ENCODE measurements around the gene RAD51B. TPM values are rescaled to one million over a fixed set of nuclear protein-coding genes. Genes with fewer than 3 reads are reported as not detected.
"Not testable (repeated sequence)": the region's sequence is repeated elsewhere in the genome, so short reads cannot be mapped to it uniquely, and the experiment has no call there.

The RAD51B gene
- total and polyA plus RNA-seq, 8 donors: 10.8 to 18.3 (median 14.1) TPM

GRCh38 chr14:68696721-68697495 lies 877.3 kb downstream of the RAD51B start:
- Histone ChIP-seq H3K36me3 (no peaks in the 10 kb centered on the region), H3K4me1 (peaks cover 0 to 31% of the 10 kb centered on the region in 2 donors), H3K4me3 (no peak overlapping the region), H3K9me3 (no peaks in the 10 kb centered on the region), H3K27ac (no peak overlapping the region), H3K27me3 (no peaks in the 10 kb centered on the region)
- intact Hi-C loops (cut with DNase I): no loop called here
- DNase-seq: no peak
- ATAC-seq: no peak
- no peak for TF ChIP-seq CTCF (IDR thresholded peaks at IDR 0.05)

GRCh38 chr14:68698773-68699172 lies 879.2 kb downstream of the RAD51B start:
- H3K4me3 ChIP-seq; intact Hi-C loops (cut with DNase I); H3K27me3 ChIP-seq; H3K27ac ChIP-seq; DNase-seq; H3K36me3 ChIP-seq; ATAC-seq; H3K9me3 ChIP-seq: not testable (repeated sequence)
- peaks cover 0 to 37% of the 10 kb centered on the region in 2 donors for H3K4me1 ChIP-seq

DNA sequence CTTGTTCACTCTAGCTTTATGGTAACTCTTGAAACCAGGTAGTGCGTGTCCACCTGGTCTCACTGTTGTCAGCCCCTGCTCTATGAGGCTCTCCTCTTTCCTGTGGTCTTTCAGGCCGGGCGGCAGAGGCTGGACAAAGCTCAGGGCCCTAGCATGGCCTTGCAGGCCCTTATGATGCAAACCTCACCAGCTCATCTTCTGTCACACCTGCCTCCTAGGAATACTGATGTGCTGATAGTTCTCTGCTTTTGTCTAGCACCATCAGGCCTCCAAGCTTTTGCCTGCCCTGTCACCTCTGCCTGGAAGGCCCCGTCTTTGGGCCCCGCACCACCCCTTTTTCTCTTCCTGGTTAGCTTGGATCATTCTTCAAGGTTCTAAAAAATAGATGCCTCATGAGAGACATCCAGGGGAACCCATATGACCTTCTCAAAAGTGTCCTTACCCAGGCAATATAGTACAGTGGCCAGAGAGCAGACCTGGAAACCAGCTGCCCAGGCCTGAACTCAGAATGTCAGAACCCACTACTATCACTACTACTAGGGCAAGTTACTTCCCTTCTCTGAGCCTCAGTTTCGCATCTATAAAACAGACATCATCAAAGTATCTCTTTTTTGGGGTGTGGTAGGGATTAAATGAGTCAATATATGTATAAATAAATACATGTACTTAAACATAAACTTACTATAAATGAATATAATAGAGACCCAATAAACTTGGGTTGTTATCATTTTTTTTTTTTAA lies 881.6 kb downstream of the RAD51B start:
- intact Hi-C loops (cut with DNase I): no loop called here
- H3K27me3 ChIP-seq: no peaks in the 10 kb centered on the region
- DNase-seq (no peak), ATAC-seq (no peak)
- no peak overlapping the region for H3K27ac ChIP-seq
- no peaks in the 10 kb centered on the region for H3K36me3 ChIP-seq
- H3K4me3 ChIP-seq: no peak overlapping the region
- no peak for TF ChIP-seq CTCF (IDR thresholded peaks at IDR 0.05)
- peaks cover 5 to 20% of the 10 kb centered on the region in 2 donors for H3K4me1 ChIP-seq
- H3K9me3 ChIP-seq: no peaks in the 10 kb centered on the region

DNA sequence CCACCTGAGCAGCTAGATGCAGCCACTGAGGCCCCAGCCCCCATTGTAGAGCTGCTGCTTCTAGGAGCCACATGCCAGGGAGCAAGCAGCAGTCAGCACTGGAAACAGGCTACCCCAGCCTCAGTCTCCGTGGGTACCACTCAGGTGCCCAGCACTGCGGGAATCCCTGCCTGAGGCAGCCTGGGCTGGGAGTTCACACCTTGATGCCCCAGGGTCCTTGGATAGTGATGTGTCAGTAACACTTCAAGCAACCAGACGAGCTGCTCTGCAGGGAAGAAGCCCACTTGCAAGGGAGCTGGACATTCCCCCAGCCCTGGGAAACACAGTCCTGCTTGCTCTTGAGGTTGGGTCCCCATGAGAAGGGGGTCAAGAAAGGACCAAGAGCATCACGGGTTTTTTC lies 882.6 kb downstream of the RAD51B start:
- H3K27me3 ChIP-seq: no peaks in the 10 kb centered on the region
- no peaks in the 10 kb centered on the region for H3K9me3 ChIP-seq
- ATAC-seq (no peak), DNase-seq (no peak)
- H3K27ac ChIP-seq: no peak overlapping the region
- intact Hi-C loops (cut with DNase I): no loop called here
- H3K4me1 ChIP-seq: peaks cover 6 to 15% of the 10 kb centered on the region in 2 donors
- TF ChIP-seq CTCF (IDR thresholded peaks at IDR 0.05): no peak
- no peak overlapping the region for H3K4me3 ChIP-seq
- no peaks in the 10 kb centered on the region for H3K36me3 ChIP-seq

- Histone ChIP-seq H3K4me1 (peaks cover 6 to 15% of the 10 kb centered on the region in 2 donors), H3K27ac (no peak overlapping the region), H3K9me3 (no peaks in the 10 kb centered on the region), H3K4me3 (no peak overlapping the region), H3K27me3 (no peaks in the 10 kb centered on the region), H3K36me3 (no peaks in the 10 kb centered on the region)
- DNase-seq (no peak), ATAC-seq (no peak)
- TF ChIP-seq CTCF (IDR thresholded peaks at IDR 0.05): no peak
- intact Hi-C loops (cut with DNase I): no loop called here
These were observed 883.0 kb downstream of the RAD51B start for GRCh38 chr14:68702578-68702977.

All from left lung (tissue), 10 donors.